ENCODE data around the gene GPNMB. TPM values are rescaled to one million over a fixed set of nuclear protein-coding genes. Genes with fewer than 3 reads are reported as not detected.
"Not testable (repeated sequence)": the region's sequence is repeated elsewhere in the genome, so short reads cannot be mapped to it uniquely, and the experiment has no call there.

GPNMB gene
- total and polyA plus RNA-seq, 9 donors, result 13.9 to 431 (median 64.1) TPM

GRCh38 chr7:23222439-23223030 lies 24.0 kb upstream of the GPNMB start:
- no peak overlapping the region for H3K4me3 ChIP-seq
- no peak for TF ChIP-seq EP300 (IDR thresholded peaks at IDR 0.05)
- TF ChIP-seq POLR2A (IDR thresholded peaks at IDR 0.05), result no peak
- TF ChIP-seq, protein P1, sequence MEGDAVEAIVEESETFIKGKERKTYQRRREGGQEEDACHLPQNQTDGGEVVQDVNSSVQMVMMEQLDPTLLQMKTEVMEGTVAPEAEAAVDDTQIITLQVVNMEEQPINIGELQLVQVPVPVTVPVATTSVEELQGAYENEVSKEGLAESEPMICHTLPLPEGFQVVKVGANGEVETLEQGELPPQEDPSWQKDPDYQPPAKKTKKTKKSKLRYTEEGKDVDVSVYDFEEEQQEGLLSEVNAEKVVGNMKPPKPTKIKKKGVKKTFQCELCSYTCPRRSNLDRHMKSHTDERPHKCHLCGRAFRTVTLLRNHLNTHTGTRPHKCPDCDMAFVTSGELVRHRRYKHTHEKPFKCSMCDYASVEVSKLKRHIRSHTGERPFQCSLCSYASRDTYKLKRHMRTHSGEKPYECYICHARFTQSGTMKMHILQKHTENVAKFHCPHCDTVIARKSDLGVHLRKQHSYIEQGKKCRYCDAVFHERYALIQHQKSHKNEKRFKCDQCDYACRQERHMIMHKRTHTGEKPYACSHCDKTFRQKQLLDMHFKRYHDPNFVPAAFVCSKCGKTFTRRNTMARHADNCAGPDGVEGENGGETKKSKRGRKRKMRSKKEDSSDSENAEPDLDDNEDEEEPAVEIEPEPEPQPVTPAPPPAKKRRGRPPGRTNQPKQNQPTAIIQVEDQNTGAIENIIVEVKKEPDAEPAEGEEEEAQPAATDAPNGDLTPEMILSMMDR (IDR thresholded peaks at IDR 0.05), result no peak
- no peak overlapping the region for H3K27ac ChIP-seq
- WGBS, 3 donors, result 23 to 34% (median 27%) methylated on average over 5 of the region's 5 CpGs
- H3K9me3 ChIP-seq, result no peaks in the 10 kb centered on the region
- intact Hi-C loops (cut with DNase I), result no loop called here
- no peaks in the 10 kb centered on the region for H3K27me3 ChIP-seq
- H3K36me3 ChIP-seq, result no peaks in the 10 kb centered on the region
- no peaks in the 10 kb centered on the region for H3K4me1 ChIP-seq (ENCODE audit: insufficient read depth)
- no peak for DNase-seq

GRCh38 chr7:23224364-23224763 lies 22.2 kb upstream of the GPNMB start:
- H3K36me3 ChIP-seq; H3K4me3 ChIP-seq; H3K9me3 ChIP-seq; H3K27ac ChIP-seq; H3K4me1 ChIP-seq (ENCODE audit: insufficient read depth); H3K27me3 ChIP-seq; intact Hi-C loops (cut with DNase I); DNase-seq: not testable (repeated sequence)
- WGBS, 3 donors, result 82 to 92% (median 88%) methylated on average over 4 of the region's 4 CpGs

GRCh38 chr7:23226844-23227450 lies 19.6 kb upstream of the GPNMB start:
- Histone ChIP-seq H3K4me1 (ENCODE audit: insufficient read depth) (no peaks in the 10 kb centered on the region), H3K27me3 (no peaks in the 10 kb centered on the region), H3K36me3 (no peaks in the 10 kb centered on the region), H3K4me3 (no peak overlapping the region), H3K27ac (no peak overlapping the region), H3K9me3 (peaks cover 0 to 5% of the 10 kb centered on the region in 2 donors)
- intact Hi-C loops (cut with DNase I), result no loop called here
- DNase-seq, result no peak
- TF ChIP-seq, protein P1 (IDR thresholded peaks at IDR 0.05), result no peak
- TF ChIP-seq EP300 (IDR thresholded peaks at IDR 0.05), result no peak
- TF ChIP-seq POLR2A (IDR thresholded peaks at IDR 0.05), result no peak
- WGBS, 3 donors, result 81 to 87% (median 82%) methylated on average over 4 of the region's 4 CpGs

DNA sequence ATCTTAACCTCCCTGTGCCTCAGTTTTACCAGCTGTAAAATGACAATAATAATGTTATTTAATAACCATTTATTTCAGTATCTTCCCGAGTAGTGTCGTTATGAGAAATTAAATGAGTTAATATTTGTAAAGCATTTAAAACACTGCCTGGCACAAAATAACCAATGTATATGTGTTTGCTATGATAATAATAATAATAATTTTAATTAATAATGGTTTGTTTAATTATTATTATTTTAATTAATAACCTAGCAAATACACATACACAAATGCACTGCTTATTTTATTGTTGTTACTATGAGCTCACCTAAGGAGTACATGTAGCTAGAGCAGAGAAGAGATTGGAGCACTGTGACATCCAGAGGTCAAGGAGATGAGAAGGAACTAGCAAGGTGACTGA lies 18.2 kb upstream of the GPNMB start:
- DNase-seq, result no peak
- H3K4me3 ChIP-seq, result no peak overlapping the region
- H3K9me3 ChIP-seq, result peaks cover 0 to 5% of the 10 kb centered on the region in 2 donors
- H3K4me1 ChIP-seq (ENCODE audit: insufficient read depth), result no peaks in the 10 kb centered on the region
- intact Hi-C loops (cut with DNase I), result no loop called here
- 94 to 96% (median 95%) methylated on average over 2 of the region's 2 CpGs for WGBS, 3 donors
- no peaks in the 10 kb centered on the region for H3K27me3 ChIP-seq
- H3K27ac ChIP-seq, result no peak overlapping the region
- no peak for TF ChIP-seq EP300 (IDR thresholded peaks at IDR 0.05)
- no peak for TF ChIP-seq POLR2A (IDR thresholded peaks at IDR 0.05)
- TF ChIP-seq, protein P1 (IDR thresholded peaks at IDR 0.05), result no peak
- H3K36me3 ChIP-seq, result no peaks in the 10 kb centered on the region

- no peak for DNase-seq
- Histone ChIP-seq H3K4me1 (ENCODE audit: insufficient read depth) (no peaks in the 10 kb centered on the region), H3K27me3 (no peaks in the 10 kb centered on the region), H3K36me3 (no peaks in the 10 kb centered on the region), H3K9me3 (peaks cover 0 to 5% of the 10 kb centered on the region in 2 donors), H3K27ac (no peak overlapping the region), H3K4me3 (no peak overlapping the region)
- intact Hi-C loops (cut with DNase I), result no loop called here
- 67 to 69% (median 68%) methylated on average over 6 of the region's 6 CpGs for WGBS, 3 donors
- TF ChIP-seq POLR2A (IDR thresholded peaks at IDR 0.05), result no peak
- TF ChIP-seq, protein P1 (IDR thresholded peaks at IDR 0.05), result no peak
- no peak for TF ChIP-seq EP300 (IDR thresholded peaks at IDR 0.05)
Observed at GRCh38 chr7:23230641-23231101, 15.9 kb upstream of the GPNMB start.
